ENCODE data around the gene SSH3.

The SSH3 gene

GRCh38 chr11:67292671-67293070 lies 10.7 kb upstream of the SSH3 start:
- DNase-seq (ENCODE audit: insufficient read length, low spot score) (no peak), FAIRE-seq (no peak)
- TF ChIP-seq CTCF (IDR thresholded peaks at IDR 0.05; ENCODE audit: insufficient read depth, missing control alignments), result no peak

GRCh38 chr11:67293090-67293489 lies 10.2 kb upstream of the SSH3 start:
- FAIRE-seq (no peak), DNase-seq (ENCODE audit: insufficient read length, low spot score) (no peak)
- no peak for TF ChIP-seq CTCF (IDR thresholded peaks at IDR 0.05; ENCODE audit: insufficient read depth, missing control alignments)

- TF ChIP-seq CTCF (IDR thresholded peaks at IDR 0.05; ENCODE audit: insufficient read depth, missing control alignments), result no peak
- DNase-seq (ENCODE audit: insufficient read length, low spot score), result no peak
- no peak for FAIRE-seq
These were observed 7.5 kb upstream of the SSH3 start for GRCh38 chr11:67295846-67296245.

DNA sequence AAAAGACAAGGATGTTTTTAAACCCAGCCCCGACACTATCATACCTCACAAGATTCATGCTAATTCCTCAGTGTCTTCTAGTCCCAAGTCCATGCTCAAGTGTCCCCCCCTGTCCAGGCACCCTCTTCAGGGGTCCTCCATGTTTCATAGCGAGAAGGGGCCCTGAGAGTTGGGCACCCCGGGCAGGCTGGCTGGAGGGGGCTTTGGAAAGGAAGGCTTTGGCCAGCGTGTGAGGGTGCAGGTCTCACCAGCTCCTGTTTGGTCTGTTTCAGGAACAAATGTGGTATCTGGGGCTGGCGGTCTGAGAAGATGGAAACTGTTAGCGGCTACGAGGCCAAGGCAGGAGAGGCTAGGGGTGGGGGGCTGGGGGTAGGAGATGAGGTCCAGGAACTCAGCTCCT lies 4.5 kb upstream of the SSH3 start:
- DNase-seq (ENCODE audit: insufficient read length, low spot score), result no peak
- FAIRE-seq, result no peak
- TF ChIP-seq CTCF (IDR thresholded peaks at IDR 0.05; ENCODE audit: insufficient read depth, missing control alignments), result no peak

- DNase-seq (ENCODE audit: insufficient read length, low spot score), result no peak
- no peak for TF ChIP-seq CTCF (IDR thresholded peaks at IDR 0.05; ENCODE audit: insufficient read depth, missing control alignments)
- FAIRE-seq, result no peak
These were observed 3.7 kb upstream of the SSH3 start for GRCh38 chr11:67299471-67300191.

DNA sequence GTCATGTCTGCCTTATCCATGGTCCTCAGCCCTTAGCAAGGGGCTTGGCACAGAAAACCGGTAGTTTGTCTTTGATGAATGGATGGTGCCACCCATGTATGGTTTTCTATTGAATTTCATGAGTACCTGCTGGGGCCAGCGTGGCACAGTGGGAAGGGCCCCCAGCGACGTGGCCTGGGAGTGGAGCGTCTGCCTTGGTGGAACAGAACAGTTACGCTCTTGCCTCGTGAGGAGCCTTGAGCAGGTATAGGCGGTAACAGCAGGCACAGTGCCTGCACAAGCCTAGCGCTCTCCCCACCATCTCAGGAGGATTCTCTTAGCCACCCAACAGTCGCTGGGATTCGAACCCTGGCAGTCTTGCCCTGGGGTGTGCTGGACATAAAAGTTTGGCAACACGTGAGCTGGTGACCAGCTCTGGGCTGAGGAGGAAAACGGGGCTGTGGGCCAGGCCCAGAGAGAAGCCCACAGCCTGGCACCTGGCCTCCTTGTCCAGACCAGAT lies 3.0 kb upstream of the SSH3 start:
- TF ChIP-seq CTCF (IDR thresholded peaks at IDR 0.05; ENCODE audit: insufficient read depth, missing control alignments), result no peak
- FAIRE-seq, result no peak

DNA sequence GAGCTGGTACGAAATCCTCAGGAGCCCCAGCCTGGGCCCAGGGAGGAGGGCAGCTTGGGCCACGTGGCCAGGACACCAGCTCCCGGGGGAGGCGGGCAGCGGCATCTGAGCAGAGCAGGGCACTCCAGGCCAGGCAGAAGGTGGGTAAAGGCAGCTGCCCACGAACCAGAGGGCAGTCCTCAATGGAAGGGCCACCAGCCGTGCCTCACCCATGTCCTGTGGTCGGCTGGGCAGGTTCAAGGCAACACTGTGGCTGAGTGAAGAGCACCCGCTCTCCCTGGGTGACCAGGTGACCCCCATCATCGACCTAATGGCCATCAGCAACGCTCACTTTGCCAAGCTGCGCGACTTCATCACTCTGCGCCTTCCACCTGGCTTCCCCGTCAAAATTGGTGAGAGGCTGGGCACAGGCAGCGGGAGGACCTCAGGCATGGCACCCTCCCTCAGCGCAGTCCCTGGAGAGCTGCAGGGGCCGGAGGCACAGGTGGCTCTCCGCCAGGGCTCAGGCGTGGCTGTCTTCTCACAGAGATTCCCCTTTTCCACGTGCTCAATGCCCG lies 2.5 kb upstream of the SSH3 start:
- TF ChIP-seq CTCF (IDR thresholded peaks at IDR 0.05; ENCODE audit: insufficient read depth, missing control alignments), result no peak
- FAIRE-seq, result no peak

More for the DNA sequence above, 3.0 kb upstream of the SSH3 start:
- no peak for DNase-seq (ENCODE audit: insufficient read length, low spot score)

More for the DNA sequence above, 2.5 kb upstream of the SSH3 start:
- DNase-seq (ENCODE audit: insufficient read length, low spot score), result no peak

Measured in D721Med (cell line).